PC-3 (cell line): Measurements from ENCODE around the gene KCNK13.

Source experiments
- EZH2 ChIP-seq: fragments of 300-600 bp; sonication (generic); IDR thresholded peaks from one replicate; pipeline ENCODE4 v1.6.1; 2017; ENCODE audit warnings: antibody characterized with exemption, mild to moderate bottlenecking, low read length; ENCODE audit not compliant: unreplicated experiment
- EZH2phosphoT487 ChIP-seq: fragments of 300-600 bp; sonication (generic); IDR thresholded peaks from 2 replicates; pipeline ENCODE4 v1.6.1; 2018; ENCODE audit warnings: mild to moderate bottlenecking, antibody characterized with exemption, low read length, borderline replicate concordance
- TF ChIP-seq, protein P1 (sequence below): fragments of 300-600 bp; sonication (generic); conservative IDR thresholded peaks from 2 replicates; pipeline ENCODE4 v1.5.1; 2017; ENCODE audit warnings: antibody characterized with exemption, low read depth, mild to moderate bottlenecking, low read length

DNA sequence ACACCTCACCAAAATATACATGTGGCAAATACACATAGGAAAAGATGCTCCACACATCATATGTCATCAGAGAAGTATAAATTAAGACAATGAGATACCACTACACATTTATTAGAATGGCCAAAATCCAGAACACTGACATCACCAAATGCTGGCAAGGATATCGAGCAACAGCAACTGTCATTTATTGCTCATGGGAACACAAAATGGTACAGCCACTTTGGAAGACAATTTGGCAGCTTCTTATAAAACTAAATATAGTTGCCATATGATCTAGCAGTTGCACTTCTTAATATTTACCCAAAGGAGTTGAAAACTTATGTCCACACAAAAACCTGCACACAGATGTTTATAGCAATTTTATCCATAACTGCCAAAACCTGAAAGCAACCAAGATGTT is 7.0 kb upstream of the KCNK13 start:
- TF ChIP-seq, protein P1, sequence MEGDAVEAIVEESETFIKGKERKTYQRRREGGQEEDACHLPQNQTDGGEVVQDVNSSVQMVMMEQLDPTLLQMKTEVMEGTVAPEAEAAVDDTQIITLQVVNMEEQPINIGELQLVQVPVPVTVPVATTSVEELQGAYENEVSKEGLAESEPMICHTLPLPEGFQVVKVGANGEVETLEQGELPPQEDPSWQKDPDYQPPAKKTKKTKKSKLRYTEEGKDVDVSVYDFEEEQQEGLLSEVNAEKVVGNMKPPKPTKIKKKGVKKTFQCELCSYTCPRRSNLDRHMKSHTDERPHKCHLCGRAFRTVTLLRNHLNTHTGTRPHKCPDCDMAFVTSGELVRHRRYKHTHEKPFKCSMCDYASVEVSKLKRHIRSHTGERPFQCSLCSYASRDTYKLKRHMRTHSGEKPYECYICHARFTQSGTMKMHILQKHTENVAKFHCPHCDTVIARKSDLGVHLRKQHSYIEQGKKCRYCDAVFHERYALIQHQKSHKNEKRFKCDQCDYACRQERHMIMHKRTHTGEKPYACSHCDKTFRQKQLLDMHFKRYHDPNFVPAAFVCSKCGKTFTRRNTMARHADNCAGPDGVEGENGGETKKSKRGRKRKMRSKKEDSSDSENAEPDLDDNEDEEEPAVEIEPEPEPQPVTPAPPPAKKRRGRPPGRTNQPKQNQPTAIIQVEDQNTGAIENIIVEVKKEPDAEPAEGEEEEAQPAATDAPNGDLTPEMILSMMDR: no peak
- TF ChIP-seq EZH2 (no peak), EZH2phosphoT487 (no peak)
